ENCODE data around the gene NEURL1.

DNA sequence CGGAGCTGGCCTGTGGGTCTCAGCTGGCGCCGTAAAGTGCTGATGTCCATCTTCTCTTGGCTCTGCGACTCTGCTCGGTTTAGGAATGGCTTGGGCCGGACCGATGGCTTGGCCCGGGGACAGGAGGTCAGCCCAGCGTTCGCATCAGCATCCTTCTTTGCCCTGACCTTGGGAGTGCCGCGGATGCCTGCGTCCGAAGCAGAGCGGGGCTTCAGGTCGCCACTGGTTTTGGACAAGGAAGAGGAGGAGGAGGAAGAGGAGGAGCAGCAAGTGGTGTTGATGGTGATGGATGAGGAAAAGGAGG is 109.3 kb downstream of the NEURL1 start:
- TF ChIP-seq POLR2A (IDR thresholded peaks at IDR 0.05): no peak
- TF ChIP-seq, protein P1, sequence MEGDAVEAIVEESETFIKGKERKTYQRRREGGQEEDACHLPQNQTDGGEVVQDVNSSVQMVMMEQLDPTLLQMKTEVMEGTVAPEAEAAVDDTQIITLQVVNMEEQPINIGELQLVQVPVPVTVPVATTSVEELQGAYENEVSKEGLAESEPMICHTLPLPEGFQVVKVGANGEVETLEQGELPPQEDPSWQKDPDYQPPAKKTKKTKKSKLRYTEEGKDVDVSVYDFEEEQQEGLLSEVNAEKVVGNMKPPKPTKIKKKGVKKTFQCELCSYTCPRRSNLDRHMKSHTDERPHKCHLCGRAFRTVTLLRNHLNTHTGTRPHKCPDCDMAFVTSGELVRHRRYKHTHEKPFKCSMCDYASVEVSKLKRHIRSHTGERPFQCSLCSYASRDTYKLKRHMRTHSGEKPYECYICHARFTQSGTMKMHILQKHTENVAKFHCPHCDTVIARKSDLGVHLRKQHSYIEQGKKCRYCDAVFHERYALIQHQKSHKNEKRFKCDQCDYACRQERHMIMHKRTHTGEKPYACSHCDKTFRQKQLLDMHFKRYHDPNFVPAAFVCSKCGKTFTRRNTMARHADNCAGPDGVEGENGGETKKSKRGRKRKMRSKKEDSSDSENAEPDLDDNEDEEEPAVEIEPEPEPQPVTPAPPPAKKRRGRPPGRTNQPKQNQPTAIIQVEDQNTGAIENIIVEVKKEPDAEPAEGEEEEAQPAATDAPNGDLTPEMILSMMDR (IDR thresholded peaks at IDR 0.05): no peak

Data from esophagus squamous epithelium (tissue), 4 donors.